ENCODE data around the gene ATP8B3.
A peak's percentile ranks its signal among the peaks of the same experiment; 100 is the strongest.
"Not testable (repeated sequence)": the region's sequence is repeated elsewhere in the genome, so short reads cannot be mapped to it uniquely, and the experiment has no call there.

ATP8B3 gene

DNA sequence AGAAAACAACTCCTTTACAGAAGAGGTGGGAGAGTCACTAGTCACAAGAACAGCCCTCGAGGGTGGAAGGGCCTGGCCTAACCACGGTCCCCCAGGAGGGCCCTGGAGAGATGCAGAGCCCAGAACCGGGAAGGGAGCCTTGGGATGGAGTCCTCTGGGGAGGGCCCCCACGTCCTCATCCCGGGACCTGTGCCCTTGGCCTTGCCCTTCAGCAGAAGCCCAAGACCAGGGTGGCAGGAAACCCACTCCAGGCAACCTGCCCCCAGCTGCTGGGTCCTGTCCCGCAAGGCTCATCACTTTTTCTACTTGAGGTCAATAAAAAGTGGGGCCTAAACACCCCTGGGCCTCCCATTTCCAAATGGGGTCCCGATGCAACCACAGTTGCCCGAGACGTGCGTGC, 2.3 kb upstream of the ATP8B3 start:
- DNase-seq, result no peak

- DNase-seq, result peak; percentile 45
Observed at GRCh38 chr19:1813192-1814182, 1.4 kb upstream of the ATP8B3 start.

GRCh38 chr19:1812426-1813191, 533 bp upstream of the ATP8B3 start:
- peak; percentile 96 for DNase-seq

DNA sequence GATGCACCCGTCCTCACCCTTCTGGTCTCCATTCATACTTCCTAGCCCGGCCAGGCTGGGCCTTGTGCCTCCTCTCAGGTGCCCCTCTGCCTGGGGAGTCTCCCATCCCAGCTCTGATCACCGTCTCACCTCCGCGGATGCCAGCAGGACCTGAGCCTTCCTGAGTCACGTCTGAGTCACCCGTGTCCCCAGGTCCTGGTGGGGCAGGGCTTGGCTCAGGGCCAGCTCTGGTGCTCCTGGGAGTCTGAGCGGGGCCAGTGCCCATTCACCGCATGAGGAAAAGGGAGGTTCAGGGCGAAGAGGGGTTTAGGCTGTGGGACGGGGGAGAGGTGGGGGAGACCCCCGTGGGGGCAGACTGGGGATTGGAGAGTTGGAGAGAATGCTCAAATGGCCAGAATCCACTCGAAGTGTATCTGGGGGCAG, 593 bp downstream of the ATP8B3 start:
- peak; percentile 68 for DNase-seq

- no peak for DNase-seq
Observed at GRCh38 chr19:1810439-1811160, 1.5 kb downstream of the ATP8B3 start.

GRCh38 chr19:1809678-1810077, 2.4 kb downstream of the ATP8B3 start:
- no peak for DNase-seq

DNA sequence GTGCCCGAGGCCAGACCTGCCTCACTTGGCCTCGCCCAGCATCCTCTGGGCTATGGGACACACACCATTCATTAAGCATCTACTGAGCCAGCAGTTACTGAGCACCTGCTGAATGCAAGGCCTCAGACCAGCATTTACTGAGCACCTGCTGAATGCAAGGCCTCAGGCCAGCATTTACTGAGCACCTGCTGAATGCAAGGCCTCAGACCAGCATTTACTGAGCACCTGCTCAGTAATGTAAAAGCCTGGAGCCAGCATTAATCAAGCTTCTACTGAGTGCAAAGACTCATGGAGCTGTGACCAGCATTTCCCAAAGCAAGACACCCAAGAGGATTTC, 3.7 kb downstream of the ATP8B3 start:
- DNase-seq, result no peak

GRCh38 chr19:1807695-1808394, 4.2 kb downstream of the ATP8B3 start:
- DNase-seq, result peak; percentile 44

GRCh38 chr19:1807030-1807694, 4.9 kb downstream of the ATP8B3 start:
- no peak for DNase-seq

- DNase-seq, result no peak
Observed at GRCh38 chr19:1806184-1807029, 5.7 kb downstream of the ATP8B3 start.

GRCh38 chr19:1805401-1806183, 6.5 kb downstream of the ATP8B3 start:
- DNase-seq, result no peak

DNA sequence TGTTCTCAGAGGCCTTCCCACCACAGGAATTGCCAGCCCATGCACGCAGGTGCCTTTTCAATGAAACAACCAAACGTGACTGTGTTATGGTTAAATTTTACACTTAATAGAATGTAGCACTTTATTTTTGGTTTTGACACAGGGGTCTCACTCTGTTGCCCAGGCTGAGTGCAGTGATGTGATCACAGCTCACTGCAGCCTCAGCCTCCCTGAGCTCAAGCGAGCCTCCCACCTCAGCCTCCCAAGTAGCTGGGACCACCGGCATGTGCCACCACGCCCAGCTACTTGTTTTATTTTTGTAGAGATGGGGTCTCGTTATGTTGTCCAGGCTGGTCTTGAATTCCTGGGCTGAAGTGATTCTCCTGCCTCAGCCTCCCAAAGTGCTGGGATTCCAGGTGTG, 7.2 kb downstream of the ATP8B3 start:
- DNase-seq, result no peak

DNA sequence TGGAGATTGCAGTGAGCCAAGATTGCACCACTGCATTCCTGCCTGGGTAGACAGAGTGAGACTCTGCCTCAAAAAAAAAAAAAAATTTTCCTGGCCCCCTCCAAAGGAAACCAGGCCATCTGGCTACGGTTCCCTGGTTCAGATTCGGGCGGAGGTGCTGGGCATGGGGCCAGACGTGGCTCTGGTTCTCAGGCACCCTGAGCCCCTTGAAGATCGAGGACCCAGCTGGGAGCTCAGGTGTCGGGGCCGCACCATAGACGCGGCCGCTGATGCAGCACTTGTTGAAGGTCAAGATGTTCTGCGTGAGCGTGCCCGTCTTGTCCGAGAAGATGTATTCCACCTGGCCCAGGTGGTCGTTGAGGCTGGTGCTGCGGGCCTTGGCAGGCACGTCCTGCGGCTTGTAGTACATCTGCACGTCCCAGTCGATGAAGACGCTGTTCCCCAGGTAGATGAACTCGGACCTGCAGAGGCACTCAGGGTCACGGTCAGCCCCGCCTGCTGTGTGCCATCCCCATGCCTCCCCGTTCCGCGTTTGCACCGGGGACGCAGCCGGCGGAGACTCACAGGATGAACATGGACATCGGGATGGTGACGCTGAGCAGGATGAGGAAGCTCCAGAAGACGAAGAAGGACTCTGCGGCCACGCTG, 12.3 kb downstream of the ATP8B3 start:
- peak; percentile 27 for DNase-seq

GRCh38 chr19:1797313-1797712, 14.8 kb downstream of the ATP8B3 start:
- DNase-seq, result not testable (repeated sequence)

GRCh38 chr19:1796395-1797142, 15.5 kb downstream of the ATP8B3 start:
- DNase-seq, result no peak

DNA sequence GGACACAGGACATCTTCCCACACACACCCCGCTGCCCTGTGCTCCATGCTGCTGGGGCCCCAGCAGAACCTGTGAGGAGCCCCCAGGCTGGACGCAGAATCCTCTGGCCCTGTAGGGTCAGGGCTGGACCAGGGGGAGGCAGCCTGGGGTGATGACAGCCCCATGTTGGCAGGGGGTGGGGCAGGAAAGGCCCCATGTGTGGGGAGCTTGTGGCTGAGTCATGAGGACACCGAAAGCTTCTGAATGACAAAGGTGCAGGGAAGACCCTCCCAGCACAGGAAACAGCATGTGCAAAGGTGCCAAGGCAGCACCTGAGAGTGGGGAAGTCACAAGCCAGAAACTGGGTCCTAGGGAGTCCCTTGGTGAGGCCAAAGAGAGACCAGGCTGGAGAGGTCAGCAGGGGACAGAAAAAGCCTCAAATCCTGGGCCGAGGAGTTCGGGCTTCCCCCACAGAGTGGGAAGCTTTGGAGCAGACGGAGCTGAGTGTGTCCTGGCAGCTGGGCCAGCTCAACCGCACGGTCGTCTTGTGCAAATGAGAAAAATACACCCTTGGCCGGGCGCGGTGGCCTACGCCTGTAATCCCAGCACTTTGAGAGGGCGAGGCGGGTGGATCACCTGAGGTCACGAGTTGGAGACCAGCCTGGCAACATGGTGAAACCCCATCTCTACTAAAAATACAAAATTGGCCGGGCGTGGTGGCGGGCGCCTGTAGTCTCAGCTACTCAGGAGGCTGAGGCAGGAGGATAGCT, 17.5 kb downstream of the ATP8B3 start:
- no peak for DNase-seq

DNA sequence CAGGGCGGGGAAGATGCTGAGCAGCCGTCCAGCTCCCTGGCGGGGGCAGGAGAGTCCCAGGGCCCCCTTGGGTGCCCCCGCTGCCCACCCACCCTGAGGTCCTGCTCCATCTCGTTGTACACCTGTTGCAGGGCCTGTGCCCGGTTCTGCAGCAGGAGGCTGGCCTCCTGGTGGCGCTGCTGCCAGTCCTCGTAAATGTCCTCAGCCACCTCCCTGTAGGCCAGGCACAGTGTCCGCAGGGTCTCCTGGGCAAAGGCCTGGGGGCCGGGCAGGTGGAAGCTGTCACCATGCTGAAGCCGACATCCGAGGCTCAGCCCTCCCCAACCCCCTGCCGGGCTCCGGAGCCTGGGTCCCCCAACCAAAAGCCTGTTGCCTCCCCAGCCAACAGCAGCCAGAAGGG, 20.2 kb downstream of the ATP8B3 start:
- no peak for DNase-seq
